ENCODE measurements around the gene TMPRSS6.
A peak's percentile ranks its signal among the peaks of the same experiment; 100 is the strongest.

TMPRSS6 gene

GRCh38 chr22:37109242-37109917 lies at the start of gene TMPRSS6:
TMPRSS6 (minus strand) TSS chr22:37109713; CDS start chr22:37103417, 6,296 bp downstream.
- DNase-seq = no peak

GRCh38 chr22:37158963-37159290 lies 49.4 kb upstream of the TMPRSS6 start:
- DNase-seq = no peak

DNA sequence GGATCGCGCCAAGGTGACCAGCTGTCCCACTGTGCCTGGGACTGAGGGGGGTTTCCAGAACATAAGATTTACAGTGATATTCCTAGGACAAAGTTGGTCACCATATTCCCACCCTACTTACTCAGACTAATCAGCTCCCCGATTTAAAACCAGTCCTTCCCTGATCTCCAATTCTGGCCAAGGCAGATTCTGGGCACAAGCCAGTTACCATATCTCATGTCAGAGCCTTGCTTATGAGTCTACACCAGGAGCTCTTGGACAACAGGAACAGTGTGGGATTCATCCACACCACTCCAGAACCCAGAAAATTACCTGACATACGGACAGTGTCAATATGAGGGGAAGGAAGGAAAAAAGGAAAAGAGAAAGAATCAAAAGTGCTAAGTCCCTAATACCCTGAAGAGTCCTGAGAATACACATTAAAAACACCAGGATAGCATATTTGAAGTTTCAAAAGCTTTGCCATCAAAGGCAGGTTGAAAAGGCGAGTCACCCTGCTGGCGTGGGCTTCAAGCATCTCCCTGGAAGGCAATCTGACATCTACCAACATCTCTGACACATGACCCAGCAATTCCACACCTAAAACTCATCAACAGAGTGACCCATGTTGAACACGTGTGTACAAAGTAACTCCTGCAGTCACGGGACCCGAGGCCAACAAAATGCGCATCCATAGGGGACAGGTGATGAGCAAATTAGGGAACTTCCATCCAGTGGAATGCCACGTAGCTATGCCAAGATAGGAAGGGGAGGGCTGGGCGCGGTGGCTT lies 48.2 kb upstream of the TMPRSS6 start:
- peak; percentile 37 for DNase-seq

DNA sequence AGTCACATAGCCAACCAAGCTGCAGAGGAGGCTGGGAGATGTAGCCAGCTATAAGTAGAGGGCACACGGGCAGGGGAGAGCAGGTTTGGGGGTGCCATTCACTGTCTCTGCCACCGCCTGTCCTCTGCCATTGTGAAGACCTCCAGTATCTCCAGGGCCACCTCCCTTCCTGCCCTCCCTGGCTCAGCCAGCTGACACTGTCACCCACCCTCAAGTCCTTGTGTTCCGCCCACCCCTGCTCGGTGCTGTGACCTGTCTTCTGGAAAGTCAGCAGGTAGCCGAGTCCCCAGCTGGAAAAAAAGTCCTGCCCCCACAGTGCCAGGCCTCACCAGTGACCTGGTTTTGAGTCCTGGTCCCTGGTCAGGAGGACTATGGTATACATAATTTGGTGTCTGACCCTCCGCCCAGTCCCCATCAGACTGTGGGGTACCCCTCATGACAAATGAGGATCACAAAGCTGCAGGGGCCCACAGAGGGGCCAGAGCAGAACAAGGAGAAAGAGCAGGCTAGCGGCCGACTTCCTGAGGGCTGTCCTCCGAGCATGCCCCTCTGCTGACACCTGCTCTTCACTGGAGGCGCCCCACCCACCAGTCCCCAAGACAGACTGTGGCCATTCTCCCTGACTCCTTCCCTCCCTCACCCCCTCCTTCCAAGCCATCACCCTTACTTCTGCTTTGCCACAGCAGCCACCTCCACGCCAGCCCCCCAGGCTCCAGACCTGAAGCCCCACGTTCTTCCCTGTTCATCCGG lies 47.3 kb upstream of the TMPRSS6 start:
- no peak for DNase-seq

- no peak for DNase-seq
Observed at GRCh38 chr22:37155971-37156370, 46.5 kb upstream of the TMPRSS6 start.

GRCh38 chr22:37154925-37155712 lies 45.6 kb upstream of the TMPRSS6 start:
- no peak for DNase-seq

GRCh38 chr22:37153901-37154300 lies 44.4 kb upstream of the TMPRSS6 start:
- DNase-seq = no peak

- DNase-seq = no peak
Observed at GRCh38 chr22:37151401-37151800, 41.9 kb upstream of the TMPRSS6 start.

DNA sequence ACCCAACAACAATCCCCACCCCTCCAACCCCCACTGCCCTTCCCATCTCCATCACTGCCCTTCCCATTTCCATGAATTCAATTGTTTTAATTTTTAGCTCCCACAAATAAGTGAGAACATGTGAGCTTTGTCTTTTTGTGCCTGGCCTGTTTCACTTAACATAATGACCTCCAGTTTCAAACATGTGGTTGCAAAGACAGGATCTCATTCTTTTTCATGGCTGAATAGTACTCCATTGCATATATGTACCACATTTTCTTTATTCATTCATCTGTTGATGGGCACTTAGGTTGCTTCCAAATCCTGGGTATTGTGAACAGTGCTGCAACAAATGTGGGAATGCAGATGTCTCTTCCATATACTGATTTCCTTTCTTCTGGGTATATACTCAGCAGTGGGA lies 41.2 kb upstream of the TMPRSS6 start:
- no peak for DNase-seq

DNA sequence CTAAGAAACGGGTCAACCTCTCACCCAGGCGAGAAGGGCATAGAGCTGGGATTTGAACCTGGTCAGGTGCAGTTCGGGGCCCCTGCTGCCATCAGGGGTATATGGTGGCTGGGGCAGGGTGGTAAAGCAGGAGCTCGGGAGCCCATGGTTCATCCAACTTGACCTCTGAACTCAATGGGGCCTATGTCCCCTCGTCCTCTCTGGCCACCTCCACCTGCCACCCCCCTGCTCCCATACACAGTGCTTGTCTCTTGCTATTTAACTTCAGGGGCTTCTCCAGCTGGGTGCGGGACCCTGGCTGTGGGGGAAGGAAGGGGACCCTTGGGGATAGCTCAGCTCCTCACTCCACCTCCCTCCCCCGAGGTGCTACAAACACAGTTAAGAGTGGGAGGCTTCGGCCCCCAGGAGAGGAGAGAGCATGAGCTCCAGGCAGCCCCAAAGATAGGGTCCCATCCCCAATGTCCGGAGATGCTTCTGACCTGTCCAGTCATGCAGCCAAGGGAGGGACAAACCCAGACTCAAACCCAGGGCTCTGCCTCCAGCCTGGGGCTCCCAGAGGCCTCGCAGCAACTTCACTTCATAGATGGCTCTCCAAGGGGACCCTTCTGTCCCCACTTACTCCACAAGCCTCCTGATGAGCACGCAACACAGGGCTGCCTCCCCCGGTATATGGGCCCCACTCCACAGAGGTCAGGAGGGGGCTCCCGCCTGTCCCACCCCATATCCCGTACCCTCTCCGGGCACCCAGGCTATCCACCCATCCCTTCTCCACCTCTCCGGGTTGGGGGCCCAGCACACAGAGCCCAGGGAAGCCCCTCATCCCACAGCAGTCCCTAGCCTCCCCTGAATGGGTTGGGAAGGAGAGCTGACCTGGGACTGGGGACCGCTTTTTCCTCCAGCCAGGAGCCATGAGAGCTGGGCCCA lies 39.5 kb upstream of the TMPRSS6 start:
- DNase-seq = no peak

DNA sequence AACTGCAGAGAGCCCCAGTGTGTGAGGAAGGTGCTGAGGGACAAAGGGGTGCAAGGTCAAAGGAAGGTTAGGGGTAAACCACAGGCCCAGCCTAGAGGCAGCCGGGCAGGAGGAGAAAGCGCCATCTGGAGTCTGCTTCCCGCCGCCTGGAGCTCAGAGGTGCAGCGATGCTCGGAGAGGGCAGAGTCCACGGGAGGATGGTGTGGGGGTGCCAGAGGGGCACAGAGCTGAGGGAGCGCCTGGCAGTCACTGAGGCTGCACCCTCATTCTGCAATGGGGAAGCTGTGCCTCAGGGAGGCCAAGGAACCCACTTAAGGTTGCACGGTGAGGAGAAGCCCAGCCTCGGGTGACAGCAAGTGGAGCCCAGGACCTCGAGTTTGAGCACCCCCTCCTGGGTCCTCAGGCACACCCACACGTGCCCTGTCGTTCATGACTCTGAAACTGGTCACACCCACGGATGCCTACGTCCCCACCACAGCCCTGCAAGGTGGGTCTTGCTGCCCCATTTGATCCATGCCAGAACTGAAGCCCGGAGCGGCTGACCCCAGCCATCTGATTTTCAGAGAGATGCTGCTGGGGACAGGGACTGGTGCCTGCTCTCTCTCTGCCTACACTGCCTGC lies 38.6 kb upstream of the TMPRSS6 start:
- DNase-seq = peak; percentile 33

- DNase-seq = no peak
Observed at GRCh38 chr22:37147186-37147990, 37.9 kb upstream of the TMPRSS6 start.

- no peak for DNase-seq
Observed at GRCh38 chr22:37146507-37147180, 37.1 kb upstream of the TMPRSS6 start.

GRCh38 chr22:37146051-37146385 lies 36.5 kb upstream of the TMPRSS6 start:
- no peak for DNase-seq

GRCh38 chr22:37145180-37146050 lies 35.9 kb upstream of the TMPRSS6 start:
- no peak for DNase-seq

DNA sequence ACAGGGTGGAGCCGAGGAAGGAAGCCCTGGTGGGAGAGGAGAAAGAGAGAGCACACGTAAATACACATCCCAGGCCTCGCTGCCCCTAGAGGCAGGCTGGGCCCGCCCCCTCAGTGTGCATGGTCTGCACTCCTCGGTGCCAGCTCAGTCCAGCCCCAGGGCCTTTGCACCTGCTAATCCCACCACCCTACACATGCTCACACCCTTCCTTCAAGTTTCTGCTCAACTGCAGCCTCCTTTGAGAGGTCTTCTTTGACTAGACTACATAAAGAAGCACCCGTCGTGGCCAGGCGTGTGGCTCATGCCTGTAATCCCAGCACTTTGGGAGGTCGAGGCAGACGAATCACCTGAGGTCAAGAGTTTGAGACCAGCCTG lies 34.7 kb upstream of the TMPRSS6 start:
- no peak for DNase-seq

- DNase-seq = no peak
Observed at GRCh38 chr22:37141971-37142370, 32.5 kb upstream of the TMPRSS6 start.

GRCh38 chr22:37141476-37141875 lies 32.0 kb upstream of the TMPRSS6 start:
- DNase-seq = no peak

- no peak for DNase-seq
Observed at GRCh38 chr22:37140686-37141323, 31.3 kb upstream of the TMPRSS6 start.
